NT2/D1 (cell line): ENCODE measurements around the gene FLOT2.

Experiments used
- DNase-seq: peaks from one replicate; pipeline ENCODE4 v3.0.0-alpha.2; 2011; ENCODE audit warnings: low read depth, low spot score
- H3K27me3 ChIP-seq: 2 replicates; pipeline ENCODE4 v1.6.0; 2011; ENCODE audit warnings: mild to moderate bottlenecking; ENCODE audit not compliant: insufficient read length, insufficient read depth
- H3K36me3 ChIP-seq: 2 replicates; pipeline ENCODE4 v1.6.1; 2011; ENCODE audit warnings: mild to moderate bottlenecking, low read length, mixed read lengths; ENCODE audit not compliant: insufficient read depth, insufficient read length
- H3K4me1 ChIP-seq: 2 replicates; pipeline ENCODE4 v1.5.1; 2011; ENCODE audit not compliant: insufficient read depth, insufficient read length
- H3K4me3 ChIP-seq: 2 replicates; pipeline ENCODE4 v1.5.1; 2011; ENCODE audit warnings: low read depth; ENCODE audit not compliant: insufficient read length
- H3K9ac ChIP-seq: 2 replicates; pipeline ENCODE4 v1.6.0; 2011; ENCODE audit warnings: low read depth; ENCODE audit not compliant: insufficient read length
- H3K9me3 ChIP-seq: 2 replicates; pipeline ENCODE4 v1.5.1; 2011; ENCODE audit warnings: mild to moderate bottlenecking, low read length; ENCODE audit not compliant: insufficient read depth
- SUZ12 ChIP-seq: IDR thresholded peaks from 2 replicates; pipeline ENCODE4 v1.6.1; 2011; ENCODE audit not compliant: insufficient read length, insufficient read depth; ENCODE audit errors: extremely low read depth
- YY1 ChIP-seq: IDR thresholded peaks from 2 replicates; pipeline ENCODE4 v1.6.1; 2011; ENCODE audit not compliant: insufficient read length, insufficient read depth
- ZNF274 ChIP-seq: IDR thresholded peaks from 2 replicates; pipeline ENCODE4 v1.6.1; 2011; ENCODE audit warnings: mild to moderate bottlenecking, low read depth, low read length

Gene FLOT2

GRCh38 chr17:28865946-28866752 lies 31.4 kb downstream of the FLOT2 start:
- Histone ChIP-seq H3K27me3 (no peaks in the 10 kb centered on the region), H3K4me3 (no peak overlapping the region), H3K9ac (no peak overlapping the region), H3K9me3 (no peaks in the 10 kb centered on the region), H3K4me1 (peaks cover 6% of the 10 kb centered on the region), H3K36me3 (peaks cover 6% of the 10 kb centered on the region)
- TF ChIP-seq SUZ12 (no peak), ZNF274 (no peak), YY1 (no peak)
- no peak for DNase-seq

- no peak for DNase-seq
Measured at GRCh38 chr17:28864991-28865849, 32.3 kb downstream of the FLOT2 start.

GRCh38 chr17:28863953-28864352 lies 33.6 kb downstream of the FLOT2 start:
- Histone ChIP-seq H3K4me1 (peaks cover 6% of the 10 kb centered on the region), H3K27me3 (no peaks in the 10 kb centered on the region), H3K4me3 (no peak overlapping the region), H3K36me3 (peaks cover 21% of the 10 kb centered on the region), H3K9ac (no peak overlapping the region), H3K9me3 (no peaks in the 10 kb centered on the region)
- no peak for DNase-seq
- no peak for TF ChIP-seq SUZ12
- TF ChIP-seq YY1, result no peak
- no peak for TF ChIP-seq ZNF274

More at GRCh38 chr17:28864991-28865849, 32.3 kb downstream of the FLOT2 start:
- Histone ChIP-seq H3K9me3 (no peaks in the 10 kb centered on the region), H3K4me3 (no peak overlapping the region), H3K4me1 (peaks cover 6% of the 10 kb centered on the region), H3K27me3 (no peaks in the 10 kb centered on the region), H3K36me3 (peaks cover 13% of the 10 kb centered on the region), H3K9ac (no peak overlapping the region)
- TF ChIP-seq YY1 (no peak), ZNF274 (no peak), SUZ12 (no peak)

GRCh38 chr17:28862561-28862960 lies 35.0 kb downstream of the FLOT2 start:
- Histone ChIP-seq H3K9me3 (no peaks in the 10 kb centered on the region), H3K36me3 (peaks cover 35% of the 10 kb centered on the region), H3K4me3 (no peak overlapping the region), H3K9ac (no peak overlapping the region), H3K4me1 (peaks cover 6% of the 10 kb centered on the region), H3K27me3 (no peaks in the 10 kb centered on the region)
- TF ChIP-seq ZNF274 (no peak), YY1 (no peak), SUZ12 (no peak)
- no peak for DNase-seq

- no peak overlapping the region for H3K9ac ChIP-seq
- TF ChIP-seq SUZ12 (no peak), ZNF274 (no peak), YY1 (no peak)
- H3K4me1 ChIP-seq, result peaks cover 6% of the 10 kb centered on the region
- H3K9me3 ChIP-seq, result no peaks in the 10 kb centered on the region
- peaks cover 36% of the 10 kb centered on the region for H3K36me3 ChIP-seq
- H3K27me3 ChIP-seq, result no peaks in the 10 kb centered on the region
- DNase-seq, result no peak
- no peak overlapping the region for H3K4me3 ChIP-seq
Measured at GRCh38 chr17:28861393-28862203, 35.9 kb downstream of the FLOT2 start.

GRCh38 chr17:28860363-28860808 lies 37.1 kb downstream of the FLOT2 start:
- DNase-seq, result no peak
- Histone ChIP-seq H3K9ac (no peak overlapping the region), H3K36me3 (peaks cover 41% of the 10 kb centered on the region), H3K4me1 (peaks cover 3% of the 10 kb centered on the region), H3K4me3 (no peak overlapping the region), H3K27me3 (no peaks in the 10 kb centered on the region), H3K9me3 (no peaks in the 10 kb centered on the region)
- TF ChIP-seq YY1 (no peak), ZNF274 (no peak)
